ENCODE results near the gene ITPR2. TPM values are rescaled to one million over a fixed set of nuclear protein-coding genes. Genes with fewer than 3 reads are reported as not detected.
A peak's percentile ranks its signal among the peaks of the same experiment; 100 is the strongest.

ITPR2 gene
- polyA plus RNA-seq, 12 donors, result 2.6 to 10.1 (median 4.6) TPM; not detected in 1

GRCh38 chr12:26573225-26573909 lies 259.6 kb downstream of the ITPR2 start:
- DNase-seq, result no peak

GRCh38 chr12:26572137-26572536 lies 260.9 kb downstream of the ITPR2 start:
- DNase-seq, result no peak

DNA sequence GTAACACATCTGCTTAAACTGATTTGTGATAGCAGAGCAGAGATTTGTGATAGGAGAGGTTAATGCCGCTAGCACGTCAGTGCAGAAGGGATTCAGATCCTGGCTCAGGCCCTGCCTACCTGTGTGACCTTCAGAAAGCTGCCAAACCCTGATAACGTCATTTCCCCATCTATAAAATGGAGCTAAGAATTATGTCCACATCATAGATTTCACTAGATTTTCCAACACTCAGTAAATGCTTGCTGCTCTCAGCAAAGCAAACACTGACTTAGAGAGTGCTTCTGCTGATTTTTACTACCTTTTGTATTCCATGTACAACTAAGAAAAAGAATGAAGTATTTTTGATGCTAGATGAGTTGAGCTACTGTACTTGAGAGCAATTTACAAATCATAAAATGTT lies 261.4 kb downstream of the ITPR2 start:
- no peak for DNase-seq

DNA sequence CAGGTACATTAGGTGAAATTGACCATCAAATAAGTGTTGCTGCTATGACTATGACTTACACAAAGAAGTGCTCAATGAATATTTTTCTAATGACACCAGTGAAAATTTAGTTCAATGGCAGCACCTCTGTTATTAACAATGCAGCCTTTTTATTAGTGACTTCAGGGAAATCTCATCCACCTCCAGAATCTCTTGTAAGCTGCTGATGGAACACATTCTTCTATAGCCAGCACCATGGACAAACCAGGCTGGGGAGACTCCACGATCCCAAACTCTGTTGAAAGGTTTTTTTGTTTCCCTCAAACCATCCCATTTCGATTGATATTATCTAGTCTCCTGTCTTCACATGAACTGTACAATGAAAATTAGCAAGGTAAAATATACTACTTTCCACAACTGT lies 265.9 kb downstream of the ITPR2 start:
- no peak for DNase-seq

DNA sequence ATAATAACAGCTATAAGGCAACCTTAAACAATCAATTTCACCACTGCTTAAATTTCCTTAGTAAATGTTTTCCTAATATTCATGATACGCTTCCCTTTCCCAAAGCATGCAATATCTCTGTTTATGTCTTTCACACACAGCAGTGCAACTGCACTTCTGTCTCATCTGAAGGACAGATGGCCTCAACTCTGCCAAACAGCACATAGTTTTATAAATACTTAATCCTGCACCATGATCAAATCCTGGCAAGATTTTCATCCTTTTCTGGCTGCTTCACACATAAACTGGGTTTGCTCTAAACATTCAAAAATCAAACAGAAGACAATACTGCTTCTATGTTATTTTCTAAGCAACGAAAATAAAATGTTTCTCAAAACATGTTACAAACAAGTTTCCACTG lies 266.3 kb downstream of the ITPR2 start:
- DNase-seq, result peak; percentile 70

DNA sequence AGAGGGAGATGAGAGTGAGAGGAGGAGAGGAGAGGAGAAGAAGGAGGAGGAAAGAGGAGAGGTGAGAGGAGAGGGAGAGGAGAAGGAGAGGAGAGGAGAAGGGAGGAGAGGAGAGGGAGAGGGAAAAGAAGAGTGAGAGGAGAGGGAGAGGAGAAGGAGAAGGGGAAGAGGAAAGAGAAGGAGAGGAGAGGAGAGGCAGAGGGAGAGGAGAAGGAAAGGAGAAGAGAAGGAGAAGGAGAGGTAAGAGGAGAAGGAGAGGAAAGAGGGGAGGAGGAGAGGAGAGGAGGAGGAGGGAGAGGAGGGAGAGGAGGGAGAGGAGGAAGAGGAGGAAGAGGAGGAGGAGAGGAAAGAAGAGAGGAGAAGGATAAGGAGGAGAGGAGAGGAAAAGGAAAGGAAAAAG lies 266.8 kb downstream of the ITPR2 start:
- DNase-seq, result no peak

GRCh38 chr12:26564391-26564790 lies 268.6 kb downstream of the ITPR2 start:
- peak; percentile 11 for DNase-seq

DNA sequence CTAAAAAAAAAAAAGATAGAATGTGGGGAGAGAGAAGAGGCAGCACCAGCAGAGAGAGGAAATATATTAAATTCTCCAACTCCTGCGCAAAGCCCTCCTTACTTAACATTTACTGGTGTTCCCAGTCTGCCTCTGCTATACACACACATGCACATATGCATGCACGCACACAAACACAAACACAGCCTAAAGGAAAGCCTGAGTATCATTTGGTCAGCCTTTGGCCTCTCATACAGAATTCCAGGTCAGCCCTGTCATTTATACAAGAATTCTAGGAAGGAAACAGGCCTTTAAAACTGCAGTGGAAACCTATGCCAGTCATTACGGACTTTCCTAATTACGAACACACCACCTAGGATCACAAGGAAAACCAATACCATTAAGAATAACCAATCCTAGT lies 269.4 kb downstream of the ITPR2 start:
- DNase-seq, result no peak

GRCh38 chr12:26557326-26557725 lies 275.7 kb downstream of the ITPR2 start:
- no peak for DNase-seq

DNA sequence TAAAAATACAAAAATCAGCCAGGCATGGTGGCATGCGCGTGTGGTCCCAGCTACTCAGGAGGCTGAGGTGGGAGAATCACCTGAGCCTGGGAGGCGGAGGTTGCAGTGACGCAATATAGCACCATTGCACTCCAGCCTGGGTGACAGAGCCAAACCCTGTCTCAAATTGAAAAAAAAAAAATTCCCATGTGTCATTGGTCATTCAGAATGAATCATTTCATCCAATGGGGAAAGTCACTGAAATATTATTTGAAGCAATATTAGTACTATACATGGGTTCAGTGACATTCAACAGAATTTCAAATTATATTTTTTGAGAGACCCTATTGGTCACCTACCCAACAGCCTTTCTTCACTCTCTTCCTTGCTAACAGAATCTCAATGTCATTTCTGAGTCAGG lies 276.1 kb downstream of the ITPR2 start:
- no peak for DNase-seq

DNA sequence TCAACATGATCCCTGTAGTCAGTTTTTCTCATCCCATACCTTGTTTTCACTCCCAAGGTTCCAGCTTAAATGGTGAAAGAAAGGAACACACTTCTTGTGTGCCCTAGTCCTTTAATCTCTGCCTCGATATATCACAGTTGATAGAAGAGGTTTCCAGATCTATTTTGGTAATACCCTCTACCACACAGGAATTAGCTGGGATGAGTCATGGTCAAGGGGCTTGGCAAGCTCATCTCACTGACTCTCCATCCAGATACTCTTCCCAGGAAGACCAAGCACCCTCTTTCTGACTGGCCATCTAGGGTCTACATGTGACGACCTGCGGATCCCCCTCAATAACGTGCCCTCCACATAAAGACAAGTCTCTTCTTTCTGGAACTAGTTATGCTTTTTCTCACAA lies 277.9 kb downstream of the ITPR2 start:
- no peak for DNase-seq

GRCh38 chr12:26554332-26554731 lies 278.7 kb downstream of the ITPR2 start:
- no peak for DNase-seq

GRCh38 chr12:26551385-26551784 lies 281.6 kb downstream of the ITPR2 start:
- no peak for DNase-seq

GRCh38 chr12:26548227-26548626 lies 284.8 kb downstream of the ITPR2 start:
- no peak for DNase-seq

- DNase-seq, result no peak
These were observed 286.3 kb downstream of the ITPR2 start for GRCh38 chr12:26546535-26547314.

DNA sequence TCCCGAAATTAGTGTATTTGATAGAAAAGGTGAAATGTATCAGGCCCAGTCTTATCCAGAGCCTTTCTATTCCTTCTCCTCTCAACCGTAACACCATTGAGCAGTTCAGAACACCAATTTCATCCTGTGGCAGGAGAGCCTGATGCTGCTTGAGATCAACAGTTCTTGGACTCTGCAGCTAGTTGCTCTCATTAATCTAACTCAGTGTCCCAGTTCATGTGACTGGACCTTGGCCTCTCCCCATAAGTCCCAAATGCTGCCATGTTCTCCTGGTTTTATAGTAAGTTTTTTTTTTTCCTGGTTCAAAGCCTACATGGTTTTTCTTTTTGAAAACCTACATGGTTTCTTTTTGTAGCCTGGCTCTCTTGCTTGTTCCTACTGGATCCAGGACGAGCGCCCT lies 293.9 kb downstream of the ITPR2 start:
- no peak for DNase-seq

DNA sequence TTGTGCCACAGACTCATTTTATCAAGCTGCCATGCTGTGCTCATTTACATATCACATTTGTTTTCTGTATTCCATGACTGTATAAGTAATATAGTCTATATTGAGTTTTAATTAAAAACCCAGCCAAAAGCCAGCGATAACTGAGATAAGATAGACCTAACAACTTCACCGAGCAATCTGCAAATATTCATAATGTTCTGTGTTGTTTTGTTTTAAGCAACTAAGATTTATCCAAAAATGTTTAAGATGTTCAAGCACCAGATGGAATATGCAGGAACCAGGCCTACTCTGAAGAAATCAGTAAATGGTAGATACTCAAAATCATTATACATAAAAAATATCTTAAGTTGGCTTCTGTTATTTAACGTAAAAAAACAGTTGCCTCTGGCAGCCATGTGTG lies 295.3 kb downstream of the ITPR2 start:
- no peak for DNase-seq

DNA sequence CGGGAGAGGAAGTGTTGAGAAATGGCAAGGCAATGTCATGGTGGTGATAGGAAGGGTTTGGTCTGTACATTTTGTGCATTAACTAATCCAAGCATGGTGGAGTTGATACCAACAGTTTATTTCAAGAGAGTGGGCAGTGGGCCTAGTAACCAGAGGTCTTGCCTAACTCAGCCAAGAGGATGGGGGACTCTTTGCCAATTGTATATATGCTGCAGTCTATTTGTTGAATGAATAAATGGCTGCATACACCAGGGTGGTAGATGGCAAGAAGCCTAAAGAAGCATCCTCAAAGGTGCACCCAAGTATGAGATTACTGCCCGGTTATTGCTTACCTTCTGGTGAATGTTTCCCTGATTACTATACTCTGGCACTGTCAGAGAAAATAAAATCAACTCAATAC lies 295.9 kb downstream of the ITPR2 start:
- DNase-seq, result no peak

DNA sequence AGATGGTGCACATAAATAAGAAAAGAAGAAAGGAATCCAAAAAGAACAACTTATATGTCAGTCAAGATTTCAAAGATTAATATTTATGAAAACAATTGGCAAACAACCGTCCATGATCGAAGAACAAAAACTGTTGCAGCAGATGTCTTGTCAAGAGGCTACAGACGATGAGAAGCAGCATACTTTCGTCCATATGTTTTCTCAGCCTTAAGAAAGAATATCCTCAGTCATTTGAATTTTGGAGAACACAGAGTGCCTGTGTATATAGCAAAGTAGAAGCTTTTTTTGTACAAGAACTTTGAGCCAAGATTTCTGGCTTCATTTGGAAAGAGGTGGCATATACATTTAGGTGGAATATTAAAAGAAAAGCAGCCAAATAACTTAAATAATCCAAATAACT lies 297.2 kb downstream of the ITPR2 start:
- no peak for DNase-seq

- no peak for DNase-seq
These were observed 298.9 kb downstream of the ITPR2 start for GRCh38 chr12:26534071-26534470.

DNA sequence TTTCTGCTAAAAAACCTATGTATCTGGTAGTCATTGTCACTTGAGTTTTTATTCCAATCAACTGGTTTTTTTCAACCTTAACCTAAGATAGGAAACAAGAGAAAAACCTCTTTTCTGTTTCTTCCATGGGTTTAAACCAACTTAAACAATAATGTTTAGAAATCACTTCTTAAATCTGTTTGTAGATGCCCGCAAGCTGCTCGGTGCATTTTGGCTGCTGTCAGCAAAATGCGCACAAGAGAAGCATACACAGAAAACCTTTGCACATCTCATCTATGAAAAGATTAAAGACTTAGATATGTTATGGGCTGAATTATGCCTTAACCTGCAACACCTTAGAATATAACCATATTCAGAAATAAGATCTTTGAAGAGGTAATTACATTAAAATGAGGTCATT lies 299.8 kb downstream of the ITPR2 start:
- DNase-seq, result no peak

GRCh38 chr12:26530461-26530860 lies 302.5 kb downstream of the ITPR2 start:
- no peak for DNase-seq

DNA sequence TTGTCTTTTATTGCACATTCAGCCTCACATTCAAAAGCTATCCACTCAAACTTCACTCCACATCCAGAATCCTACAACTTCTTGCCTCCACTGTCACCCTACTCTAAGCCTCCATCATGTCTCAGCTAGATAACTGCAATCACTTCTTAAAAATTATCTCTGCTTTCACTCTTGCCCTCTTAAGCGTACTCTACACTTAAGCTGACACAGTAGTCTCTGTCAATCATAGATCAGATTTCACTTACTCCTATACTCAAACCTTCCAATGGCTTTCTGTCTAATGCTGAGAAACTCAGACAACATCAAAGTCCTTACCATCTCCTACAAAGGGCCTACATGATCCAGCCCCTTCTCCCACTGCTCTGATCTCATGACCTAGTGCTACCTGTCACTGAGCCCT lies 304.1 kb downstream of the ITPR2 start:
- DNase-seq, result no peak

DNA sequence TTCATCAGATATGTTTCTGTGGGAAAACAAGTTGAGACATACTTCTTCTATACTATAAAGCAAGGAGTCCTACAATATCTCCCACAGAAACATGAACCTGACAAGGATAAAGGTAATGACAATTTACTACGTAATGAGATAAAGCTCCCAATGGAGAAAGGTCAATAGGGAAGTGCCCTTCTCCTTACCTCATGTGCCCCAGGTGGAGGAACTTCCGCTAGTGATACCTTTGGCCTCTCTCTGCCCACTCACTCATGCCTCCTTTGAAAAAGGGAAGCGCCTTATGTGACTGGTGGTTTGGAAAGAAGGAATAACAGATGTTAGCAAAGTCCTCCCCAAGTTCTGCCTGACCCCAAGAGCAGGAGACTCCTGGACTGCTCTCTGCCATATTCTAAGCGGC lies 305.3 kb downstream of the ITPR2 start:
- no peak for DNase-seq
